Calu3 (cell line): ENCODE results near the gene GNG12. TPM values are rescaled to one million over a fixed set of nuclear protein-coding genes. Genes with fewer than 3 reads are reported as not detected.

Experiments used
- BruUV-seq: library from RNA; stranded (reverse); fragments of 400-500 nt; replicated peaks from 2 replicates; lab custom pipeline; 2021; lab: Mats Ljungman, UMichigan
- CTCF ChIA-PET: fragments of 300-600 bp; sonication (Branson Sonifier 250); formaldehyde crosslinking; loops from one replicate; lab custom pipeline; 2022; ENCODE audit warnings: antibody characterized with exemption; lab: Charles Lee
- DNase-seq: peaks from one replicate; pipeline ENCODE4 v3.0.0; 2022
- H3K27ac Mint-ChIP-seq: one replicate; pipeline ENCODE4 v1.8.0; 2022; ENCODE audit warnings: mixed read lengths; ENCODE audit not compliant: unreplicated experiment
- H3K27me3 Mint-ChIP-seq: one replicate; pipeline ENCODE4 v1.8.0; 2022; ENCODE audit warnings: mixed read lengths; ENCODE audit not compliant: unreplicated experiment
- H3K36me3 Mint-ChIP-seq: one replicate; pipeline ENCODE4 v1.8.0; 2022; ENCODE audit warnings: mild to moderate bottlenecking, moderate library complexity, mixed read lengths; ENCODE audit not compliant: insufficient read depth, unreplicated experiment
- H3K4me1 Mint-ChIP-seq: one replicate; pipeline ENCODE4 v1.8.0; 2022; ENCODE audit warnings: mild to moderate bottlenecking, low read depth, mixed read lengths; ENCODE audit not compliant: unreplicated experiment
- H3K4me3 Mint-ChIP-seq: one replicate; pipeline ENCODE4 v1.8.0; 2022; ENCODE audit warnings: mild to moderate bottlenecking, low read depth, moderate library complexity, mixed read lengths; ENCODE audit not compliant: unreplicated experiment
- H3K9me3 Mint-ChIP-seq: one replicate; pipeline ENCODE4 v1.8.0; 2022; ENCODE audit warnings: low read depth, mixed read lengths; ENCODE audit not compliant: unreplicated experiment
- CTCF ChIP-seq: fragments of 200-600 bp; IDR thresholded peaks from one replicate; pipeline ENCODE4 v1.8.0; 2022; ENCODE audit warnings: antibody characterized with exemption; ENCODE audit not compliant: unreplicated experiment
- intact Hi-C: fragments of 100-400 bp; cut with micrococcal nuclease; formaldehyde crosslinking; loops from one replicate; pipeline ENCODE4 v1.10.0; 2022; ENCODE audit not compliant: unreplicated experiment
- total RNA-seq: library from RNA; stranded (reverse); gene quantifications from 2 replicates; pipeline ENCODE4 v1.2.3, GENCODE V29; 2022

GNG12 gene
- total RNA-seq, 1 experiment from 2014 or later = 85.6 TPM

- H3K9me3 Mint-ChIP-seq = no peaks in the 10 kb centered on the region
- TF ChIP-seq CTCF = no peak
- CTCF ChIA-PET = interaction anchor here (0.5 to 1.1 kb wide), 2 partner anchors 69 to 241 kb away, joined by 3 to 4 read pairs; partner anchors contain the start of gene GADD45A
- H3K36me3 Mint-ChIP-seq = peaks cover 20% of the 10 kb centered on the region
- intact Hi-C loops = no loop called here
- no peak for DNase-seq
- H3K27me3 Mint-ChIP-seq = no peaks in the 10 kb centered on the region
- BruUV-seq = no TSS peak
- H3K27ac Mint-ChIP-seq = peak overlapping the region; percentile 45
- H3K4me3 Mint-ChIP-seq = peak overlapping the region; percentile 39
- peaks cover 70% of the 10 kb centered on the region for H3K4me1 Mint-ChIP-seq
These were observed 79.3 kb downstream of the GNG12 start for GRCh38 chr1:67753776-67754525.

GRCh38 chr1:67752306-67752705 lies 81.0 kb downstream of the GNG12 start:
- DNase-seq = no peak
- Mint-ChIP-seq H3K4me3 (no peak overlapping the region), H3K27ac (no peak overlapping the region), H3K9me3 (no peaks in the 10 kb centered on the region), H3K27me3 (no peaks in the 10 kb centered on the region), H3K36me3 (peaks cover 20% of the 10 kb centered on the region), H3K4me1 (peaks cover 84% of the 10 kb centered on the region)
- TF ChIP-seq CTCF = no peak
- CTCF ChIA-PET = interaction anchor here (1.2 kb wide), 2 partner anchors 11 to 216 kb away, joined by 3 to 5 read pairs; no protein-coding TSS in a partner anchor
- intact Hi-C loops = no loop called here
- BruUV-seq = no TSS peak

- DNase-seq = no peak
- peak overlapping the region; percentile 97 for H3K27ac Mint-ChIP-seq
- H3K4me1 Mint-ChIP-seq = peaks cover 93% of the 10 kb centered on the region
- intact Hi-C loops = no loop called here
- H3K27me3 Mint-ChIP-seq = no peaks in the 10 kb centered on the region
- TF ChIP-seq CTCF = no peak
- peak overlapping the region; percentile 54 for H3K4me3 Mint-ChIP-seq
- no peaks in the 10 kb centered on the region for H3K9me3 Mint-ChIP-seq
- H3K36me3 Mint-ChIP-seq = peaks cover 20% of the 10 kb centered on the region
- CTCF ChIA-PET = no interaction called here
- no TSS peak for BruUV-seq
These were observed 82.6 kb downstream of the GNG12 start for GRCh38 chr1:67750691-67751054.

- peak overlapping the region; percentile 97 for H3K27ac Mint-ChIP-seq
- peak overlapping the region; percentile 54 for H3K4me3 Mint-ChIP-seq
- intact Hi-C loops = loop anchor here (2.0 to 5.0 kb wide), 2 partner anchors 38 to 67 kb away; no protein-coding TSS in a partner anchor
- H3K4me1 Mint-ChIP-seq = peaks cover 97% of the 10 kb centered on the region
- no peaks in the 10 kb centered on the region for H3K9me3 Mint-ChIP-seq
- peak; percentile 50 for DNase-seq
- H3K36me3 Mint-ChIP-seq = peaks cover 20% of the 10 kb centered on the region
- no peaks in the 10 kb centered on the region for H3K27me3 Mint-ChIP-seq
- TSS peak; percentile 76 for BruUV-seq
- no peak for TF ChIP-seq CTCF
- CTCF ChIA-PET = interaction anchor here (1.1 kb wide), 1 partner anchor 65 kb away, joined by 8 read pairs; the partner anchor contains the start of gene GADD45A
These were observed 83.2 kb downstream of the GNG12 start for GRCh38 chr1:67749844-67750690.
